ENCODE data around the gene SMIM14. TPM values are rescaled to one million over a fixed set of nuclear protein-coding genes. Genes with fewer than 3 reads are reported as not detected.

The SMIM14 gene
- total and polyA plus RNA-seq, 9 of the 15 experiments (the other 6 are each of a cell fraction or from before 2014, with no cell fraction given): 0.98 to 3.7 (median 2.2) TPM

DNA sequence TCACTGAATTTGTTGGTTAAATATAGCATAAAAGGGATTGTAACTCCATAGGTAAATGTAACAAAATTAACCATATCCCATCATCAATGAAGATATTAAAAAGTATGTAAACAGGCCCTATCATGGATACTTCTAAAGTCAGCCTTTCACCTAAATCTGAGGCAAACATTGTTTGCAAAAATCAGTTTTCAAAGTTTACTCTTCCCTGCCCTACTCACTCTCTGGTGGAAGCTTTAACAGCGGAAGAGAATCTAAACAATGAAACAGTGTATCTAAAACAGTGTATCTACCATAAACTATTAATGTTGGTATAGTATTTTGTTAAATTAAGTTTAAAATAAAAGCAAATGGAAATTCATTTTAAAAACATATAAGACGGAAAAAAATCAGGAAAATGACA, 21.1 kb downstream of the SMIM14 start:
- CTCF ChIA-PET (ENCODE audit: low intra/inter-chr PET ratio): no interaction called here
- POLR2A ChIA-PET: no interaction called here
- H3K27me3 ChIP-seq (ENCODE audit: control insufficient read depth in 2 of 2, insufficient read depth in 2 of 2, low read length in 2 of 2): no peaks in the 10 kb centered on the region
- 0 out of 5 replicates have a peak, but pooled peaks cover 0 to 6% of the 10 kb centered on the region in 2 experiments for H3K4me1 ChIP-seq (replicated peaks in 1 of 2; ENCODE audit: control insufficient read depth in 2 of 2, insufficient read depth in 2 of 2, low read length in 2 of 2)
- DNase-seq (ENCODE audit: extremely low read depth in 1 of 4, low spot score in 3 of 4): no peak
- no peak overlapping the region for H3K27ac ChIP-seq (ENCODE audit: extremely low read depth, low read depth, low read length)
- TF ChIP-seq ZNF24 (IDR thresholded peaks at IDR 0.05): no peak
- TF ChIP-seq KAT2B (IDR thresholded peaks at IDR 0.05; ENCODE audit: low read depth, low read length): no peak
- H3K36me3 ChIP-seq (ENCODE audit: control insufficient read depth, insufficient read depth, low read length): no peaks in the 10 kb centered on the region
- WGBS (ENCODE audit: insufficient coverage, low coverage, missing lambda C conversion rate): 73% methylated on average over 2 of the region's 2 CpGs
- no peak for FAIRE-seq
- H3K79me2 ChIP-seq (ENCODE audit: control insufficient read depth, insufficient read depth, low read length): no peaks in the 10 kb centered on the region
- in situ Hi-C loops (cut with MboI) (loop anchor here (25.0 kb wide), 1 partner anchor 730 kb away; no protein-coding TSS in a partner anchor), intact Hi-C loops (cut with micrococcal nuclease) (no loop called here)
- BruUV-seq (replicated peaks): no TSS peak
- no peak overlapping the region for H3K4me2 ChIP-seq (ENCODE audit: insufficient read depth, low read length)
- H3K4me3 ChIP-seq: no peak overlapping the region
- no peak overlapping the region for H3K9ac ChIP-seq (ENCODE audit: insufficient read depth in 1 of 2, low read depth in 2 of 2, low read length in 2 of 2)
- H3K9me3 ChIP-seq (replicated peaks; ENCODE audit: control insufficient read depth, insufficient read depth, low read depth, low read length): no peaks in the 10 kb centered on the region
- no peaks in the 10 kb centered on the region for H3K9me1 ChIP-seq (ENCODE audit: control insufficient read depth, insufficient read depth, low read length)
- H4K20me1 ChIP-seq (replicated peaks; ENCODE audit: control insufficient read depth, insufficient read depth, low read length): no peaks in the 10 kb centered on the region
- no peak overlapping the region for H2AFZ ChIP-seq (ENCODE audit: low read depth, low read length)
- no peak for ATAC-seq

- intact Hi-C loops (cut with micrococcal nuclease) (no loop called here), in situ Hi-C loops (cut with MboI) (loop anchor here (25.0 kb wide), 1 partner anchor 729 kb away; no protein-coding TSS in a partner anchor)
- Histone ChIP-seq H3K79me2 (ENCODE audit: control insufficient read depth, insufficient read depth, low read length) (no peaks in the 10 kb centered on the region), H3K4me3 (no peak overlapping the region), H3K27me3 (ENCODE audit: control insufficient read depth in 2 of 2, insufficient read depth in 2 of 2, low read length in 2 of 2) (no peaks in the 10 kb centered on the region), H2AFZ (ENCODE audit: low read depth, low read length) (no peak overlapping the region), H3K27ac (ENCODE audit: extremely low read depth, low read depth, low read length) (no peak overlapping the region), H3K4me2 (ENCODE audit: insufficient read depth, low read length) (no peak overlapping the region), H4K20me1 (replicated peaks; ENCODE audit: control insufficient read depth, insufficient read depth, low read length) (no peaks in the 10 kb centered on the region), H3K9ac (ENCODE audit: insufficient read depth in 1 of 2, low read depth in 2 of 2, low read length in 2 of 2) (no peak overlapping the region), H3K9me1 (ENCODE audit: control insufficient read depth, insufficient read depth, low read length) (no peaks in the 10 kb centered on the region), H3K9me3 (replicated peaks; ENCODE audit: control insufficient read depth, insufficient read depth, low read depth, low read length) (no peaks in the 10 kb centered on the region), H3K36me3 (ENCODE audit: control insufficient read depth, insufficient read depth, low read length) (no peaks in the 10 kb centered on the region), H3K4me1 (replicated peaks in 1 of 2; ENCODE audit: control insufficient read depth in 2 of 2, insufficient read depth in 2 of 2, low read length in 2 of 2) (0 out of 5 replicates have a peak, but pooled peaks cover 0 to 2% of the 10 kb centered on the region in 2 experiments)
- CTCF ChIA-PET (ENCODE audit: low intra/inter-chr PET ratio): interaction anchor here (0.7 kb wide), 1 partner anchor 26 kb away, joined by 3 read pairs; no protein-coding TSS in a partner anchor
- no peak for FAIRE-seq
- no peak for ATAC-seq
- DNase-seq (ENCODE audit: extremely low read depth in 1 of 4, low spot score in 3 of 4): no peak
- whole genome bisulfite sequencing (ENCODE audit: insufficient coverage, low coverage, missing lambda C conversion rate): 58% methylated on average over 1 of the region's 1 CpG
- POLR2A ChIA-PET: no interaction called here
- no TSS peak for BruUV-seq (replicated peaks)
- no peak for TF ChIP-seq CBX2 (IDR thresholded peaks at IDR 0.05; ENCODE audit: insufficient read depth, low read length, poor library complexity, severe bottlenecking)
- no peak for TF ChIP-seq CHD1 (IDR thresholded peaks at IDR 0.05; ENCODE audit: low read length)
- TF ChIP-seq RFX1 (IDR thresholded peaks at IDR 0.05): no peak
- TF ChIP-seq HNRNPH1 (optimal IDR thresholded peaks at IDR 0.05; ENCODE audit: low read depth, low read length): no peak
- TF ChIP-seq, protein P1, sequence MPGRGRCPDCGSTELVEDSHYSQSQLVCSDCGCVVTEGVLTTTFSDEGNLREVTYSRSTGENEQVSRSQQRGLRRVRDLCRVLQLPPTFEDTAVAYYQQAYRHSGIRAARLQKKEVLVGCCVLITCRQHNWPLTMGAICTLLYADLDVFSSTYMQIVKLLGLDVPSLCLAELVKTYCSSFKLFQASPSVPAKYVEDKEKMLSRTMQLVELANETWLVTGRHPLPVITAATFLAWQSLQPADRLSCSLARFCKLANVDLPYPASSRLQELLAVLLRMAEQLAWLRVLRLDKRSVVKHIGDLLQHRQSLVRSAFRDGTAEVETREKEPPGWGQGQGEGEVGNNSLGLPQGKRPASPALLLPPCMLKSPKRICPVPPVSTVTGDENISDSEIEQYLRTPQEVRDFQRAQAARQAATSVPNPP (IDR thresholded peaks at IDR 0.05; ENCODE audit: borderline replicate concordance, insufficient read depth, insufficient read length): no peak
- TF ChIP-seq, protein P2, sequence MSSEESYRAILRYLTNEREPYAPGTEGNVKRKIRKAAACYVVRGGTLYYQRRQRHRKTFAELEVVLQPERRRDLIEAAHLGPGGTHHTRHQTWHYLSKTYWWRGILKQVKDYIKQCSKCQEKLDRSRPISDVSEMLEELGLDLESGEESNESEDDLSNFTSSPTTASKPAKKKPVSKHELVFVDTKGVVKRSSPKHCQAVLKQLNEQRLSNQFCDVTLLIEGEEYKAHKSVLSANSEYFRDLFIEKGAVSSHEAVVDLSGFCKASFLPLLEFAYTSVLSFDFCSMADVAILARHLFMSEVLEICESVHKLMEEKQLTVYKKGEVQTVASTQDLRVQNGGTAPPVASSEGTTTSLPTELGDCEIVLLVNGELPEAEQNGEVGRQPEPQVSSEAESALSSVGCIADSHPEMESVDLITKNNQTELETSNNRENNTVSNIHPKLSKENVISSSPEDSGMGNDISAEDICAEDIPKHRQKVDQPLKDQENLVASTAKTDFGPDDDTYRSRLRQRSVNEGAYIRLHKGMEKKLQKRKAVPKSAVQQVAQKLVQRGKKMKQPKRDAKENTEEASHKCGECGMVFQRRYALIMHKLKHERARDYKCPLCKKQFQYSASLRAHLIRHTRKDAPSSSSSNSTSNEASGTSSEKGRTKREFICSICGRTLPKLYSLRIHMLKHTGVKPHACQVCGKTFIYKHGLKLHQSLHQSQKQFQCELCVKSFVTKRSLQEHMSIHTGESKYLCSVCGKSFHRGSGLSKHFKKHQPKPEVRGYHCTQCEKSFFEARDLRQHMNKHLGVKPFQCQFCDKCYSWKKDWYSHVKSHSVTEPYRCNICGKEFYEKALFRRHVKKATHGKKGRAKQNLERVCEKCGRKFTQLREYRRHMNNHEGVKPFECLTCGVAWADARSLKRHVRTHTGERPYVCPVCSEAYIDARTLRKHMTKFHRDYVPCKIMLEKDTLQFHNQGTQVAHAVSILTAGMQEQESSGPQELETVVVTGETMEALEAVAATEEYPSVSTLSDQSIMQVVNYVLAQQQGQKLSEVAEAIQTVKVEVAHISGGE (CRISPR knock-in tag; IDR thresholded peaks at IDR 0.05): no peak
- TF ChIP-seq ILK (tag; IDR thresholded peaks at IDR 0.05; ENCODE audit: borderline replicate concordance, low read depth): no peak
- no peak for TF ChIP-seq CSDE1 (IDR thresholded peaks at IDR 0.05)
Observed at GRCh38 chr4:39616651-39617050, 22.0 kb downstream of the SMIM14 start.

Measured in K562 (cell line).